Measurements from ENCODE around the gene CDK9.

- TF ChIP-seq, protein P1, sequence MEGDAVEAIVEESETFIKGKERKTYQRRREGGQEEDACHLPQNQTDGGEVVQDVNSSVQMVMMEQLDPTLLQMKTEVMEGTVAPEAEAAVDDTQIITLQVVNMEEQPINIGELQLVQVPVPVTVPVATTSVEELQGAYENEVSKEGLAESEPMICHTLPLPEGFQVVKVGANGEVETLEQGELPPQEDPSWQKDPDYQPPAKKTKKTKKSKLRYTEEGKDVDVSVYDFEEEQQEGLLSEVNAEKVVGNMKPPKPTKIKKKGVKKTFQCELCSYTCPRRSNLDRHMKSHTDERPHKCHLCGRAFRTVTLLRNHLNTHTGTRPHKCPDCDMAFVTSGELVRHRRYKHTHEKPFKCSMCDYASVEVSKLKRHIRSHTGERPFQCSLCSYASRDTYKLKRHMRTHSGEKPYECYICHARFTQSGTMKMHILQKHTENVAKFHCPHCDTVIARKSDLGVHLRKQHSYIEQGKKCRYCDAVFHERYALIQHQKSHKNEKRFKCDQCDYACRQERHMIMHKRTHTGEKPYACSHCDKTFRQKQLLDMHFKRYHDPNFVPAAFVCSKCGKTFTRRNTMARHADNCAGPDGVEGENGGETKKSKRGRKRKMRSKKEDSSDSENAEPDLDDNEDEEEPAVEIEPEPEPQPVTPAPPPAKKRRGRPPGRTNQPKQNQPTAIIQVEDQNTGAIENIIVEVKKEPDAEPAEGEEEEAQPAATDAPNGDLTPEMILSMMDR (IDR thresholded peaks at IDR 0.05), result no peak
- TF ChIP-seq POLR2A (IDR thresholded peaks at IDR 0.05), result no peak
These were observed 52.7 kb downstream of the CDK9 start for GRCh38 chr9:127838375-127839078.
